SK-N-DZ (cell line): Measurements from ENCODE around the gene OMP.
"Not testable (repeated sequence)": the region's sequence is repeated elsewhere in the genome, so short reads cannot be mapped to it uniquely, and the experiment has no call there.

ENCODE experiments used
- DNase-seq: peaks from one replicate; pipeline ENCODE4 v3.0.0-alpha.2; 2015; ENCODE audit warnings: low spot score

OMP gene

DNA sequence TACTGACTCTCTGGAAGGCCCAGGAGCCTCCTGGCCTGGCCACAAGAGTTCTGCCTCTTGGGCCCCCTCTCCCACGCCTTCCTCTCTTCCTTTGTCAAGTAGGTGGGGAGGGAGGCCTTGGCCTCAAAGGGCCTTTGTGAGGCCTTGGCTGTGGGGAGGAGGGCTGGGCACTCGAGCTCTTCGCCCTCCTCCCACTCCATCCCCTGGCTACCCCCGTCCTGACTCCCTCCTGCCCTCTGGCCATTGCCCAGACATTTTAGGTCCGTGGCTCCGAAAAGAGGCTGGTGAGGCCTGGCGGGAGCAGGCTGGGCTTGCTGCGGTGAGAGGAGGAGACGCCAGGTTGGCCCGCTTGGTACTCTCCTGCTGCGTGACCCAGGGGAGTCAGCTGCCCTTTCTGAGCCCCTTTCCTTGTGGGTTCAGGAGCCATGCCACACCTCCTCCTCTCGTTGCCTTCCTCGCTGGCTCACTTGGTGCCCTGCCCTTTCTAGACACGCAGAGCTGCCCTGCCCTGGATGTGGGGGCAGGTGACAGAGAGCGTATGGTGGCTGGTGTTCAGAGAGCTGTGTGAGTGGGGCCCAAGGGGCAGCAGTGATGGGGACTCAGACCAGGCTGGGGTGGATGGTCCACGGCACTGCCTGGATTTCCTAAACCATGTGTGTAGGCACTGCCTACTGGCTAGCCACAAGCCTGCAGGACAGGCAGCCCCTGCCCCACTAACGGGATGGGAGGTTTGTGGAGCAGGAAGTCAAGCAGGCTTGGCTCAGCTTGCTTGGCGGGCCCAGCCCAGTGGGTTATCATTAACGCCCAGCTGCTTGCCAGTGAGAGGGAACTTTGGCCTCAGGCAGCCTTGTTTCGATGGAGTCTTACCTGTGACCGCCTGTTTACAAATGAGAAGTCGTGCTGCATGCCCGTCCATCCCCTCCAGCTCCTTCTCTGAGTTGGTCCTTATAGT is 15.8 kb upstream of the OMP start:
- DNase-seq: no peak

DNA sequence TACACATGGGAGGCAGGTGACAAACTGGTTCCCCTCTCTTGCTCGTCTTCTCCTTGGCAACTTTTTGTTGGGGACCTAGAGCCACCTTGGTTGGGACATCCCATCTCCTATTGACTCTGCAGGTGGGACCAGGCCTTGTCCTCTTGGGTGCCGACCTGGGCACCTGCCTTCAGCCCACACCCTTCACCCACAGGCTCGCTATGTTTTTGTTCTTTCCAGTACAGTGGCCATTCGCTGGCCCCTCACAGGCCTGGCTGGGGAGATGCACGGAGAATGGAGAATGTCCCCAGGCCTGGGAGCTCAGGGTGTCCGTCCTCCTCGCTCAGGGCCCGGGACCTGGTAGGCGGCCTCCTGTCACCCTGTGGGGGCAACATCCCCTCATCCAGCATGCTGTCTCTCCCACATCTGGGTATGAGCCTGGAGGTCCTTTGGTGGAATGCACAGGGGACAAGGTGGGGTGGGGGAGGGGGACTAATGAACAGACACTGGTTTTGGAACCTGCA is 14.9 kb upstream of the OMP start:
- DNase-seq: no peak

DNA sequence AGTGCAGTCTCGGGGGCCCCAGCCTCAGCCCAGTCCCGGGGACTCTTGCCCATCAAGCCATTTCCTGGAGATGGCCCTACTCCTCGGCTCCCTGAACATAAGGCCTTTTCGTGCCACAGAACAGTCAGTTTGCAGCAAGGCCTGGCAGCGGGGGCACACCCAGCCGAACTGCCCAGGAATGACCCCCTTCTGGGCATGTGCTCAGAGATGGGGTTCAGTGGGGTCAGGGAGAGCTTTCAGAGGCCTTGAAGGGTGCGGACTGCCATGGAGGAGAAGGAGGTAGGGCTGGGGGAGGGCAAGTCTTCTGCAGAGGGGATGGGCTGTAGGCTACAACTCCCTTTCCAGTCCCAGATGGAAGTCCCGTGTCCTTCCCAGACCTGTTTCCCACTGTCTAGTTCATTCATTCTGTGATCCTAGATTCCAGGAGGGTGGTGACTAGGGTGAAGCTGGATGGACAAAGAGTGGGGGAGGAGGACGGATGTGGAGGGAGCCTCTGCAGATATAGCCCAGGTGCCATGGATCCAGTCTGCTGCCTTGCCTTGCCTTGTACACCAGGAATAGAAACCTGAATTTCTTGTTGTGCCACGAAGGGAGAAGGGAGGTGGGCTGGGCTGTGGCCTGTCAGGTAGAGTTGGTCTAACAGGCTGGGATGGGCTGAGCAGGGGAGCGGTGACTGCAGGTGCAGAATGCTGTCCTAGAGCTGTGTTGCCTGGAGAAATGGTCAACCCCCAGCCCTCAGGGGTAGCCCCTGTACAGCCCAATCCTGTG is 14.2 kb upstream of the OMP start:
- no peak for DNase-seq

DNA sequence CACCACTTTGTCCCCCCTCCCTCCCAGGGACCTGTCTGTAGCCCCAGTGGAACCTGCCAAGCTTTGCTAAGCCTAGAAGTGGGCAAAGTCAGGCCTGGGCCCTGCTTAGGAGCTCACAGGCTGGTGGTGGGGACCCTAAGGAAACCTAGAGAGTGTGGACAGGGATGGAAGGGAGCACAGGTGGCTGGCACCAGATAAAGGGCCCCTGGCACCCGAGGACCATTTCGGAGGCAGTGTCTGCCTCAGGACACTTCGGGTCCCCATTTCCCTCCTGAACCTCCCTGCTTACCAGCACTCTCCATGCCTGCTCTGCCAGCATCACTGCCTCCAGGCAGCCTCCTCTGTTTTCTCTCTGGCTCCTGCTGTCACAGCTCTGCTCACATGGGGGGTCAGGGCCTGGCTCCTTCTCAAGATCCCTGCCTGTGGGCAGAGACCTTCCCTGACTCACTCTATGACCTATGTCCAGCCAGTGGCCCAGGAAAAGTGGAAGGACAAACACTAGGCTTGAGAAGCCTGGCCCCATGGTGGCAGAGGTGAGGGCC is 13.6 kb upstream of the OMP start:
- no peak for DNase-seq

- no peak for DNase-seq
These were observed 12.6 kb upstream of the OMP start for GRCh38 chr11:77090046-77090372.

DNA sequence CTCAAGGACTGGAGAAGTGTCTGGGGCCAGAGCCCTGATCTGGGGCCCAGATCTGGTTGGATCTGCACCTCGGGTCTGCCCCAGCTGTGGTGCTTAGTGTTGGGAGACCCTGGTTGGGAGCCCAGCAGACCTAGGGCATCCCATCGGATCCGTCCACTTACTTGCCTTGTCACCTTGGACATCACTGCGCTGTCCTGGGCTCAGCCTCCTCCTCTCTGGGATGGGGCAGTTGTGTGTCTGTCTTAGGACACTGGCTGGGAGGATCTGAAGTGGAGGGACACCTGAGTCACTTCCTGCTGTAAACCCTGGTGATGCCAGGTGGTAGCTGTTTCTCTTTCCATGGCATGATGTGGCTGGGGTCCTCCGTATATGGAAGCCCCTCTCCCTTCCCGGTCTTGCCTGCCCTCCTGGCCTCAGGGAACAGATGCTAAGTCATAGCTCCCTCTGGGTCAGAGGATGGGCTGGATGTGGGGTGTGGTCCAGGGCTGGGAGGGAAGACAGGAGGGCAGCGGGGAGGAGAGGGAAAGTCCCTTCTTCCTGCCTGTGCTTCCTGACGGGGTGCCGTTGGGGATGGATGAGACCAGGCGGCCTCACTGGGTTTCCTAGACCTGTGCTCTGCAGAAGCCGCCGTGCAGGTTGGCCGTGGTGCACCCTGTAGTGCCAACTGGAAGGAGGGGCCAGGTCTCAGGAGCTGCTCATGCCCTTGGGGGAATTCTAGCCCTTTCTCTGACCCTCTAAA is 12.1 kb upstream of the OMP start:
- DNase-seq: no peak

DNA sequence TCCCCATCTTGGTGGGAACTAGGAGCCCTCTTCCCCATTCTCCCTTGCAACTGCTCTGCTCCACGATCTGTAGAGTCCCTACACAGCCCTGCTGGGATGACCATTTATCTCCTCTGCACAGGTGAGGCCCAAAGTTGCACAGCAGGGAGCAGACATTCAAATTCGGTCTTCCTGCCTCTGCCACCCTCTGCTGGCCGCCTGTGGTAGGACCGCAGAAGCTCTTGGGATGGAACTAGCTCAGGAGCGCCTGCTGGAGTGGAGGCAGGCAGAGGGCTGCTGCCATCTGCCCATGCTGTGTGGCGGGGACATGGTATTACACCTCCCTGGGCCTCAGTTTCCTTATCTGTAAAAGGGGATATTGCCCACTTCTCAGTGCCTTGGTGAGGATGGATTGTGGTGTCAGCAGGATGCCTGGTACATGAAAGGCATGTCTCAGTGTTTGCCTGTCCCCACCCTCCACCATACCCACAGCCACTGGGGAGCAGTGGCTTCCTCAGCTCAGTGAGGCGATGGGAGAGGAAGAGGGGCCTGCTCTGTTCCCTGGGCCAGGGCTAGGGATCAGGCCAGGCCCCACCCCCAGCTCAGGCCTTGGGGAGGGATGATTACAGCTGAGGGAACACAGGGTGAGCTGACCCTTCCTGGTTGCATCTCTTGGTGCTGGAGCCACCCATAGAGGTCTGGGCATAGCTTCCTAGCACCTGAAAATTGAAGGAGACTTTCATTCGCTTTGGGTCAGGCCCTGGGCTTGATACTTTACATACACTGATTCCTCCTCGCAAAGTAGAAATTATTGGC is 11.3 kb upstream of the OMP start:
- DNase-seq: peak; percentile 73

GRCh38 chr11:77092382-77092781 is 10.3 kb upstream of the OMP start:
- DNase-seq: no peak

- no peak for DNase-seq
These were observed 9.4 kb upstream of the OMP start for GRCh38 chr11:77093056-77093891.

DNA sequence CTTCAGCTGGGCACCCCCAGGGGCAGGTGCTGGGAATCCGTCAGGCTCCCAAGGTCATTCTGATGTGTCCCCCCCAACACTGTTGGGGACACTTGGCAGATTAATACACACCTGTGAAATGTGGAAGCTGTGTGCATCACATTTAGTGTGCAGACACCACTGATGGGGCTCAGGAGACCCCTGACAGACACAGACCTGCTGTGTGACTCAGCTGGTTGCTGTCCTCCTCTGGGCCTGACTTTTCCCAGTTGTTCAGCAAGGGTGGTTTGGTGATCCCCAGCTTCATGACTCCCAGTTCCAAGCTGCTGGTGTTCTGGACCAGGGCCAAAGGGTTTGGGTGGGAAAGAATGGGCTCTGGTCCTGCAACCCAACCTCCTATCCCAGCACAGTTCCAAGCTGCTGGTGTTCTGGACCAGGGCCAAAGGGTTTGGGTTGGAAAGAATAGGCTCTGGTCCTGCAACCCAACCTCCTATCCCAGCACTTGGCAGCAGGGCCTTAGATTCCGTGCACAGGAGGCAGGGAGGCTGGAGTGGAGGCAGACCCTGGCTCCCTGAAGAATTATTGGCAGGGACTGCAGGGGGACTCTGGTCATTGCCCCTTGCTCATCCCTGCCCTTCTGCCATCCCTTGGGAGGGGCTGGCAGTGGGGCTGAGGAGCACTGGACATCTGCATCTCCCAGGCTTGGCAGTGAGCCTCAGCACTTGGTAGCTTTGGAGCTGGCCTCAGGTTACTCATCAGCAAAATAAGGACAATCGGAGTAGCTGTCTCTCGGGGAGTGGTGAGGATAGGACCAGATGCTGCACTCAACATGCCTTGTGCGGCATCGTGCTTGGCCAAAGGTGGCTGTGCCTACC is 8.4 kb upstream of the OMP start:
- no peak for DNase-seq

GRCh38 chr11:77094841-77095365 is 7.7 kb upstream of the OMP start:
- DNase-seq: no peak

- DNase-seq: no peak
These were observed 6.8 kb upstream of the OMP start for GRCh38 chr11:77095551-77096490.

- no peak for DNase-seq
These were observed 6.0 kb upstream of the OMP start for GRCh38 chr11:77096591-77097019.

- not testable (repeated sequence) for DNase-seq
These were observed 5.5 kb upstream of the OMP start for GRCh38 chr11:77097180-77097579.

DNA sequence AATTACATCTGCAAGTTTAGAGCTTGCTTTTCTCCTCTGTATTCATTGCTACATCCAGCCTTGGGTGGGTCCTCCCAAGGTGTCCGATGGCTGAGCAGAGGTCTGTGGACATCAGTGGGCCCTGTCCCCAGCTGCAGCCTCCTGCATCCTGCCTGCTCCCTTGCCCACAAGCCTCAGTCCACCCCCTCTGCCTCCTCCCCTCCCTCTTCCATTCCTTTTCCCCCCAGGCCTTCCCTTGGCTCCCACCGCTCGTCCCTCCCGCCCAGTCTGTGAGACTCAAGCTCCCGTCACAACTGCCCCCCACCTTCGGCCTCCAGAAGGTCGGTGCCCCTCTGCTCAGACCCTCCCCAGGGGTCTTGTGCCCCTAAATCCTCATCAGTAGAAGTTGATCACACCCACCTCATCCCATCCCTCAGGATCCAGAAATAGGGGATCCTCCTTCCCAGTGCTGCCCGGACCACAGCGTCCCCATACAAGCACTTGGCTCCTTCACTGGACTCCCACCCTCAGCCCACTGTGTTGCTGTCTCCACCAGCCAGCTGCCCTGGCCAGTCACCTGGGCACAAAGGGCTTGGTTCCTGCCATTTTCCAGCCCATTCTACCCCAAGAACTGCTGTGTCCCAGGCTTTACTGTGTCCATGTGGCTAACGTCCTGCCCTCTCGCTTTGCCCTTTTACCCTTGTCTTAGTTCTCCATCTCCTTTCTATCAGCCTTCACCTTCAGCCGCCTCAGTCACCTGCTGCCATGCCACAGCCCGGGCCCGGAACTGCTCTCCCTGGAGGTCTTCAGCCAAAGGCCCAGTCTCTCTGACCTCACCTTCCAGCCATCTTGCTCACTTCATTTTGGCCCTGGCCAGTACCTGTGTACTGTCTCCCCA is 2.2 kb upstream of the OMP start:
- no peak for DNase-seq

GRCh38 chr11:77101043-77101537 is 1.6 kb upstream of the OMP start:
- no peak for DNase-seq
